ENCODE data around the gene SEZ6.

SEZ6 gene

DNA sequence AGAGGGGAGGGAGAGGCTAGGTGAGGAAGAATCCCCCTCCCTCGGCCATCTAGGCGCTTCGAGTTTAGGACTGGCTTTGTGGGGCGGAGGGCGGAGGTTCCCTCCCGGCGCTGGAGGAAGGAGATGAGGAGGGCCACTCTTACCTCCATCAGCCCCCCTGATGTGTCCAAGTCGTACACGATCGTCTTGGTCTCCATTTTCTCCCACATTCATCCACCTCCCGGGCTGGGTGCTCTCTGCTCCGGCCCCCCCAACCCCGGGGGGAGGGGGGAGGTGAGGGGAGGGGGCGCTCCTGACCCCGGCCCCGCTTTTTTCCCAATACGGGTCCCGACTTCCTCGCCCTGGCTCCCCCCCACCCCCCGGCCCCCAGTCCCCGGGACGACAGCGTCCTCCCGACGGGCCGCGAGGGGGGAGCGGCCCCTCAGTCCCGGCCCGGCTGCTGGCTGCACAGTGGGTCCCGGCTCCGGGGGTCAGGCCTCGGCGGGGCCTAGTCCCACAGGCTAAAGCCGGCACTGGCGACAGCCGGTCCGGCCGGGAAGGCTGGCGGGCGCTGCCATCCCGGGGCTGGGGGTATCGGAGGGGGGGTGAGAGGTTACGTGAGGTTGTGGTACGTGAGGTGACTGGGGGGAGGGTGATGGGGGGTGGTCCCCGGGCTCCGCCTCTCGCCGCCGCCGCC lies 54.9 kb downstream of the SEZ6 start (continued):
- TF ChIP-seq IKZF3 (tag by site-specific recombination; IDR thresholded peaks at IDR 0.05) (no peak), ZNF248 (tag by site-specific recombination; IDR thresholded peaks at IDR 0.05) (no peak), ZNF747 (tag by site-specific recombination; IDR thresholded peaks at IDR 0.05) (no peak), BCL11A (tag by site-specific recombination; IDR thresholded peaks at IDR 0.05; ENCODE audit: low read depth) (no peak), ZNF239 (tag by site-specific recombination; IDR thresholded peaks at IDR 0.05) (no peak), GLI4 (tag by site-specific recombination; IDR thresholded peaks at IDR 0.05) (peak; percentile 27; the same call in 1 of the 2 replicates), ZNF214 (tag by site-specific recombination; IDR thresholded peaks at IDR 0.05; ENCODE audit: borderline replicate concordance) (no peak), ZNF660 (tag by site-specific recombination; IDR thresholded peaks at IDR 0.05) (0 out of 2 replicates have a peak, but pooled peaks have one; percentile 18), ZNF529 (tag by site-specific recombination; IDR thresholded peaks at IDR 0.05; ENCODE audit: insufficient replicate concordance) (no peak), ZNF677 (tag by site-specific recombination; IDR thresholded peaks at IDR 0.05) (no peak), KLF8 (tag by site-specific recombination; IDR thresholded peaks at IDR 0.05) (peak; percentile 18; the same call in 1 of the 2 replicates), ZNF112 (tag by site-specific recombination; IDR thresholded peaks at IDR 0.05) (no peak), ZNF610 (tag by site-specific recombination; IDR thresholded peaks at IDR 0.05; ENCODE audit: borderline replicate concordance) (0 out of 2 replicates have a peak, but pooled peaks have one; percentile 48), ZNF76 (tag by site-specific recombination; IDR thresholded peaks at IDR 0.05; ENCODE audit: borderline replicate concordance, low read depth) (peak; percentile 18; the same call in 1 of the 2 replicates), ZNF16 (tag by site-specific recombination; IDR thresholded peaks at IDR 0.05; ENCODE audit: low read depth) (no peak), ZFP3 (tag by site-specific recombination; IDR thresholded peaks at IDR 0.05; ENCODE audit: low read depth) (no peak), ZNF544 (tag by site-specific recombination; IDR thresholded peaks at IDR 0.05) (no peak)
- TF ChIP-seq, protein P1, sequence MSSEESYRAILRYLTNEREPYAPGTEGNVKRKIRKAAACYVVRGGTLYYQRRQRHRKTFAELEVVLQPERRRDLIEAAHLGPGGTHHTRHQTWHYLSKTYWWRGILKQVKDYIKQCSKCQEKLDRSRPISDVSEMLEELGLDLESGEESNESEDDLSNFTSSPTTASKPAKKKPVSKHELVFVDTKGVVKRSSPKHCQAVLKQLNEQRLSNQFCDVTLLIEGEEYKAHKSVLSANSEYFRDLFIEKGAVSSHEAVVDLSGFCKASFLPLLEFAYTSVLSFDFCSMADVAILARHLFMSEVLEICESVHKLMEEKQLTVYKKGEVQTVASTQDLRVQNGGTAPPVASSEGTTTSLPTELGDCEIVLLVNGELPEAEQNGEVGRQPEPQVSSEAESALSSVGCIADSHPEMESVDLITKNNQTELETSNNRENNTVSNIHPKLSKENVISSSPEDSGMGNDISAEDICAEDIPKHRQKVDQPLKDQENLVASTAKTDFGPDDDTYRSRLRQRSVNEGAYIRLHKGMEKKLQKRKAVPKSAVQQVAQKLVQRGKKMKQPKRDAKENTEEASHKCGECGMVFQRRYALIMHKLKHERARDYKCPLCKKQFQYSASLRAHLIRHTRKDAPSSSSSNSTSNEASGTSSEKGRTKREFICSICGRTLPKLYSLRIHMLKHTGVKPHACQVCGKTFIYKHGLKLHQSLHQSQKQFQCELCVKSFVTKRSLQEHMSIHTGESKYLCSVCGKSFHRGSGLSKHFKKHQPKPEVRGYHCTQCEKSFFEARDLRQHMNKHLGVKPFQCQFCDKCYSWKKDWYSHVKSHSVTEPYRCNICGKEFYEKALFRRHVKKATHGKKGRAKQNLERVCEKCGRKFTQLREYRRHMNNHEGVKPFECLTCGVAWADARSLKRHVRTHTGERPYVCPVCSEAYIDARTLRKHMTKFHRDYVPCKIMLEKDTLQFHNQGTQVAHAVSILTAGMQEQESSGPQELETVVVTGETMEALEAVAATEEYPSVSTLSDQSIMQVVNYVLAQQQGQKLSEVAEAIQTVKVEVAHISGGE (tag by site-specific recombination; conservative IDR thresholded peaks at IDR 0.05; ENCODE audit: low read depth) = no peak
- TF ChIP-seq, protein P2, sequence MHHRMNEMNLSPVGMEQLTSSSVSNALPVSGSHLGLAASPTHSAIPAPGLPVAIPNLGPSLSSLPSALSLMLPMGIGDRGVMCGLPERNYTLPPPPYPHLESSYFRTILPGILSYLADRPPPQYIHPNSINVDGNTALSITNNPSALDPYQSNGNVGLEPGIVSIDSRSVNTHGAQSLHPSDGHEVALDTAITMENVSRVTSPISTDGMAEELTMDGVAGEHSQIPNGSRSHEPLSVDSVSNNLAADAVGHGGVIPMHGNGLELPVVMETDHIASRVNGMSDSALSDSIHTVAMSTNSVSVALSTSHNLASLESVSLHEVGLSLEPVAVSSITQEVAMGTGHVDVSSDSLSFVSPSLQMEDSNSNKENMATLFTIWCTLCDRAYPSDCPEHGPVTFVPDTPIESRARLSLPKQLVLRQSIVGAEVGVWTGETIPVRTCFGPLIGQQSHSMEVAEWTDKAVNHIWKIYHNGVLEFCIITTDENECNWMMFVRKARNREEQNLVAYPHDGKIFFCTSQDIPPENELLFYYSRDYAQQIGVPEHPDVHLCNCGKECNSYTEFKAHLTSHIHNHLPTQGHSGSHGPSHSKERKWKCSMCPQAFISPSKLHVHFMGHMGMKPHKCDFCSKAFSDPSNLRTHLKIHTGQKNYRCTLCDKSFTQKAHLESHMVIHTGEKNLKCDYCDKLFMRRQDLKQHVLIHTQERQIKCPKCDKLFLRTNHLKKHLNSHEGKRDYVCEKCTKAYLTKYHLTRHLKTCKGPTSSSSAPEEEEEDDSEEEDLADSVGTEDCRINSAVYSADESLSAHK (tag by site-specific recombination; IDR thresholded peaks at IDR 0.05) = peak; percentile 14; the same call in 1 of the 2 replicates
- TF ChIP-seq, protein P3, sequence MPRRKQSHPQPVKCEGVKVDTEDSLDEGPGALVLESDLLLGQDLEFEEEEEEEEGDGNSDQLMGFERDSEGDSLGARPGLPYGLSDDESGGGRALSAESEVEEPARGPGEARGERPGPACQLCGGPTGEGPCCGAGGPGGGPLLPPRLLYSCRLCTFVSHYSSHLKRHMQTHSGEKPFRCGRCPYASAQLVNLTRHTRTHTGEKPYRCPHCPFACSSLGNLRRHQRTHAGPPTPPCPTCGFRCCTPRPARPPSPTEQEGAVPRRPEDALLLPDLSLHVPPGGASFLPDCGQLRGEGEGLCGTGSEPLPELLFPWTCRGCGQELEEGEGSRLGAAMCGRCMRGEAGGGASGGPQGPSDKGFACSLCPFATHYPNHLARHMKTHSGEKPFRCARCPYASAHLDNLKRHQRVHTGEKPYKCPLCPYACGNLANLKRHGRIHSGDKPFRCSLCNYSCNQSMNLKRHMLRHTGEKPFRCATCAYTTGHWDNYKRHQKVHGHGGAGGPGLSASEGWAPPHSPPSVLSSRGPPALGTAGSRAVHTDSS (tag by site-specific recombination; IDR thresholded peaks at IDR 0.05) = peak; percentile 92
- TF ChIP-seq, protein P4, sequence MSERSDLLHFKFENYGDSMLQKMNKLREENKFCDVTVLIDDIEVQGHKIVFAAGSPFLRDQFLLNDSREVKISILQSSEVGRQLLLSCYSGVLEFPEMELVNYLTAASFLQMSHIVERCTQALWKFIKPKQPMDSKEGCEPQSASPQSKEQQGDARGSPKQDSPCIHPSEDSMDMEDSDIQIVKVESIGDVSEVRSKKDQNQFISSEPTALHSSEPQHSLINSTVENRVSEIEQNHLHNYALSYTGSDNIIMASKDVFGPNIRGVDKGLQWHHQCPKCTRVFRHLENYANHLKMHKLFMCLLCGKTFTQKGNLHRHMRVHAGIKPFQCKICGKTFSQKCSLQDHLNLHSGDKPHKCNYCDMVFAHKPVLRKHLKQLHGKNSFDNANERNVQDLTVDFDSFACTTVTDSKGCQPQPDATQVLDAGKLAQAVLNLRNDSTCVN (tag by site-specific recombination; optimal IDR thresholded peaks at IDR 0.05) = no peak
- TF ChIP-seq, protein P5, sequence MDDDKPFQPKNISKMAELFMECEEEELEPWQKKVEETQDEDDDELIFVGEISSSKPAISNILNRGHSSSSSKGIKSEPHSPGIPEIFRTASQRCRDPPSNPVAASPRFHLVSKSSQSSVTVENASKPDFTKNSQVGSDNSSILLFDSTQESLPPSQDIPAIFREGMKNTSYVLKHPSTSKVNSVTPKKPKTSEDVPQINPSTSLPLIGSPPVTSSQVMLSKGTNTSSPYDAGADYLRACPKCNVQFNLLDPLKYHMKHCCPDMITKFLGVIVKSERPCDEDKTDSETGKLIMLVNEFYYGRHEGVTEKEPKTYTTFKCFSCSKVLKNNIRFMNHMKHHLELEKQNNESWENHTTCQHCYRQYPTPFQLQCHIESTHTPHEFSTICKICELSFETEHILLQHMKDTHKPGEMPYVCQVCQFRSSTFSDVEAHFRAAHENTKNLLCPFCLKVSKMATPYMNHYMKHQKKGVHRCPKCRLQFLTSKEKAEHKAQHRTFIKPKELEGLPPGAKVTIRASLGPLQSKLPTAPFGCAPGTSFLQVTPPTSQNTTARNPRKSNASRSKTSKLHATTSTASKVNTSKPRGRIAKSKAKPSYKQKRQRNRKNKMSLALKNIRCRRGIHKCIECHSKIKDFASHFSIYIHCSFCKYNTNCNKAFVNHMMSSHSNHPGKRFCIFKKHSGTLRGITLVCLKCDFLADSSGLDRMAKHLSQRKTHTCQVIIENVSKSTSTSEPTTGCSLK (tag by site-specific recombination; IDR thresholded peaks at IDR 0.05) = no peak
- TF ChIP-seq, protein P6, sequence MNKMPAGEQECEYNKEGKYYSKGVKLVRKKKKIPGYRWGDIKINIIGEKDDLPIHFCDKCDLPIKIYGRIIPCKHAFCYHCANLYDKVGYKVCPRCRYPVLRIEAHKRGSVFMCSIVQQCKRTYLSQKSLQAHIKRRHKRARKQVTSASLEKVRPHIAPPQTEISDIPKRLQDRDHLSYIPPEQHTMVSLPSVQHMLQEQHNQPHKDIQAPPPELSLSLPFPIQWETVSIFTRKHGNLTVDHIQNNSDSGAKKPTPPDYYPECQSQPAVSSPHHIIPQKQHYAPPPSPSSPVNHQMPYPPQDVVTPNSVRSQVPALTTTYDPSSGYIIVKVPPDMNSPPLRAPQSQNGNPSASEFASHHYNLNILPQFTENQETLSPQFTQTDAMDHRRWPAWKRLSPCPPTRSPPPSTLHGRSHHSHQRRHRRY (tag by site-specific recombination; IDR thresholded peaks at IDR 0.05) = no peak
- TF ChIP-seq, protein P7, sequence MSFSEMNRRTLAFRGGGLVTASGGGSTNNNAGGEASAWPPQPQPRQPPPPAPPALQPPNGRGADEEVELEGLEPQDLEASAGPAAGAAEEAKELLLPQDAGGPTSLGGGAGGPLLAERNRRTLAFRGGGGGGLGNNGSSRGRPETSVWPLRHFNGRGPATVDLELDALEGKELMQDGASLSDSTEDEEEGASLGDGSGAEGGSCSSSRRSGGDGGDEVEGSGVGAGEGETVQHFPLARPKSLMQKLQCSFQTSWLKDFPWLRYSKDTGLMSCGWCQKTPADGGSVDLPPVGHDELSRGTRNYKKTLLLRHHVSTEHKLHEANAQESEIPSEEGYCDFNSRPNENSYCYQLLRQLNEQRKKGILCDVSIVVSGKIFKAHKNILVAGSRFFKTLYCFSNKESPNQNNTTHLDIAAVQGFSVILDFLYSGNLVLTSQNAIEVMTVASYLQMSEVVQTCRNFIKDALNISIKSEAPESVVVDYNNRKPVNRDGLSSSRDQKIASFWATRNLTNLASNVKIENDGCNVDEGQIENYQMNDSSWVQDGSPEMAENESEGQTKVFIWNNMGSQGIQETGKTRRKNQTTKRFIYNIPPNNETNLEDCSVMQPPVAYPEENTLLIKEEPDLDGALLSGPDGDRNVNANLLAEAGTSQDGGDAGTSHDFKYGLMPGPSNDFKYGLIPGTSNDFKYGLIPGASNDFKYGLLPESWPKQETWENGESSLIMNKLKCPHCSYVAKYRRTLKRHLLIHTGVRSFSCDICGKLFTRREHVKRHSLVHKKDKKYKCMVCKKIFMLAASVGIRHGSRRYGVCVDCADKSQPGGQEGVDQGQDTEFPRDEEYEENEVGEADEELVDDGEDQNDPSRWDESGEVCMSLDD (tag by site-specific recombination; IDR thresholded peaks at IDR 0.05) = peak; percentile 66; the same call in 1 of the 2 replicates
